NCI-H1417 treated with DMSO at 0.1 percent for 48 hours (cell line): ENCODE data around the gene SLC9A9.

Experiments
- DNase-seq: peaks from one replicate; lab custom pipeline; 2025; lab: John Stamatoyannopoulos, UW

SLC9A9 gene

GRCh38 chr3:143356839-143357238, 491.4 kb downstream of the SLC9A9 start:
- DNase-seq = no peak

GRCh38 chr3:143354342-143354741, 493.9 kb downstream of the SLC9A9 start:
- DNase-seq = no peak

- DNase-seq = no peak
Observed at GRCh38 chr3:143352850-143353550, 495.3 kb downstream of the SLC9A9 start.

GRCh38 chr3:143351895-143352608, 496.2 kb downstream of the SLC9A9 start:
- no peak for DNase-seq

GRCh38 chr3:143351354-143351753, 496.9 kb downstream of the SLC9A9 start:
- DNase-seq = no peak

GRCh38 chr3:143349455-143349854, 498.8 kb downstream of the SLC9A9 start:
- DNase-seq = no peak

- DNase-seq = no peak
Observed at GRCh38 chr3:143348486-143349327, 499.6 kb downstream of the SLC9A9 start.

- DNase-seq = no peak
Observed at GRCh38 chr3:143344516-143345165, 503.6 kb downstream of the SLC9A9 start.

GRCh38 chr3:143343944-143344343, 504.3 kb downstream of the SLC9A9 start:
- no peak for DNase-seq

GRCh38 chr3:143343031-143343430, 505.2 kb downstream of the SLC9A9 start:
- DNase-seq = no peak

- no peak for DNase-seq
Observed at GRCh38 chr3:143339451-143339850, 508.8 kb downstream of the SLC9A9 start.

GRCh38 chr3:143337387-143337786, 510.9 kb downstream of the SLC9A9 start:
- DNase-seq = no peak

GRCh38 chr3:143334231-143334630, 514.0 kb downstream of the SLC9A9 start:
- DNase-seq = no peak

GRCh38 chr3:143333367-143333766, 514.9 kb downstream of the SLC9A9 start:
- DNase-seq = no peak

- no peak for DNase-seq
Observed at GRCh38 chr3:143332026-143332425, 516.2 kb downstream of the SLC9A9 start.

GRCh38 chr3:143331350-143331749, 516.9 kb downstream of the SLC9A9 start:
- DNase-seq = no peak

- no peak for DNase-seq
Observed at GRCh38 chr3:143330296-143330868, 517.9 kb downstream of the SLC9A9 start.

- DNase-seq = no peak
Observed at GRCh38 chr3:143329567-143330211, 518.6 kb downstream of the SLC9A9 start.

GRCh38 chr3:143328451-143328850, 519.8 kb downstream of the SLC9A9 start:
- DNase-seq = no peak

- DNase-seq = no peak
Observed at GRCh38 chr3:143326983-143327778, 521.1 kb downstream of the SLC9A9 start.
